Keratinocyte (primary cell): ENCODE measurements around the gene ELMO3. TPM values are rescaled to one million over a fixed set of nuclear protein-coding genes. Genes with fewer than 3 reads are reported as not detected.

Source experiments
- DNase-seq: peaks from one replicate; pipeline ENCODE4 v3.0.0-alpha.2; 2011; ENCODE audit warnings: low read depth, missing footprints, low spot score
- FAIRE-seq: peaks from 2 replicates; lab custom pipeline; 2011; peaks lifted over from hg19 to GRCh38; lab: Jason Lieb, UNC
- H2AFZ ChIP-seq: 2 replicates; pipeline ENCODE4 v1.6.0; 2012; ENCODE audit warnings: low read length, control low read depth, inconsistent platforms; ENCODE audit not compliant: control insufficient read depth
- H3K27ac ChIP-seq: 2 replicates; pipeline ENCODE4 v1.5.1; 2011; ENCODE audit warnings: low read length; ENCODE audit not compliant: control insufficient read depth, insufficient read depth
- H3K27me3 ChIP-seq: 3 replicates; pipeline ENCODE4 v1.6.0; 2011; ENCODE audit warnings: low read length; ENCODE audit not compliant: control insufficient read depth, insufficient read depth; ENCODE audit errors: extremely low read depth
- H3K36me3 ChIP-seq, 2 experiments: 2 replicates in 1 of 2; 3 replicates in 1 of 2; pipeline ENCODE4 v1.5.1; 2011; ENCODE audit warnings: low read length in 2 of 2, mild to moderate bottlenecking in 1 of 2; ENCODE audit not compliant: control insufficient read depth in 2 of 2, insufficient read depth in 2 of 2; ENCODE audit errors: extremely low read depth in 1 of 2
- H3K4me1 ChIP-seq: 3 replicates; pipeline ENCODE4 v1.5.1; 2011; ENCODE audit warnings: low read length; ENCODE audit not compliant: control insufficient read depth, insufficient read depth; ENCODE audit errors: extremely low read depth
- H3K4me2 ChIP-seq: 3 replicates; pipeline ENCODE4 v1.6.0; 2011; ENCODE audit warnings: low read depth, low read length; ENCODE audit not compliant: control insufficient read depth, insufficient read depth; ENCODE audit errors: extremely low read depth
- H3K4me3 ChIP-seq, 3 experiments: fragments of 200-600 bp in 1 of 3; sonication (generic) in 1 of 3; 2 replicates in 2 of 3; 3 replicates in 1 of 3; pipeline ENCODE4 v1.5.1; 2011 to 2016; ENCODE audit warnings: low read length in 3 of 3, mild to moderate bottlenecking in 3 of 3, control low read depth in 2 of 3, inconsistent platforms in 1 of 3, low read depth in 1 of 3, mixed read lengths in 1 of 3, mixed run types in 1 of 3, moderate library complexity in 1 of 3; ENCODE audit not compliant: control insufficient read depth in 2 of 3, insufficient read depth in 2 of 3; ENCODE audit errors: extremely low read depth in 1 of 3
- H3K79me2 ChIP-seq: 2 replicates; pipeline ENCODE4 v1.6.0; 2012; ENCODE audit warnings: low read length; ENCODE audit not compliant: control insufficient read depth, insufficient read depth
- H3K9ac ChIP-seq: 3 replicates; pipeline ENCODE4 v1.6.0; 2011; ENCODE audit warnings: low read length; ENCODE audit not compliant: control insufficient read depth, insufficient read depth; ENCODE audit errors: extremely low read depth
- H3K9me1 ChIP-seq: 3 replicates; pipeline ENCODE4 v1.6.0; 2011; ENCODE audit warnings: low read length; ENCODE audit not compliant: control insufficient read depth, insufficient read depth; ENCODE audit errors: extremely low read depth
- H3K9me3 ChIP-seq: 2 replicates; pipeline ENCODE4 v1.5.1; 2012; ENCODE audit warnings: low read depth, low read length; ENCODE audit not compliant: control insufficient read depth
- H4K20me1 ChIP-seq: 3 replicates; pipeline ENCODE4 v1.6.0; 2011; ENCODE audit warnings: low read length; ENCODE audit not compliant: control insufficient read depth, insufficient read depth; ENCODE audit errors: extremely low read depth
- CTCF ChIP-seq, 3 experiments: IDR thresholded peaks in 1 of 3; conservative IDR thresholded peaks in 1 of 3; optimal IDR thresholded peaks in 1 of 3; 2 replicates in 2 of 3; 3 replicates in 1 of 3; pipeline versions ENCODE3 to v1.5.1; 2011; ENCODE audit warnings: low read length in 3 of 3, mild to moderate bottlenecking in 3 of 3, moderate library complexity in 2 of 3, control low read depth in 1 of 3, inconsistent platforms in 1 of 3; ENCODE audit not compliant: insufficient read depth in 2 of 3; ENCODE audit errors: extremely low read depth in 1 of 3
- EZH2 ChIP-seq: IDR thresholded peaks from one replicate; pipeline ENCODE4 v1.6.1; 2012; ENCODE audit warnings: inconsistent platforms, mild to moderate bottlenecking, low read length, moderate library complexity
- dilution Hi-C: fragments of 300-500 bp; cut with MboI; formaldehyde crosslinking; loops from one replicate; pipeline ENCODE4 v1.7.0; 2020; ENCODE audit warnings: low sequenced_read_pairs; ENCODE audit not compliant: extremely low pct_ligation_motif_present
- polyA plus RNA-seq, 5 experiments: library from polyadenylated mRNA; depleted of rRNA in 3 of 5; stranded (reverse) in 3 of 5; stranded (forward) in 1 of 5; unstranded in 1 of 5; fragments of >200 nt; gene quantifications; 1 replicate in 1 of 5; 2 replicates in 3 of 5; 3 replicates in 1 of 5; pipeline versions ENCODE4 v1.2.1 to v1.2.3, GENCODE V29; 2011 to 2012; ENCODE audit warnings: missing spikeins in 2 of 5, low read depth in 1 of 5, low replicate concordance in 1 of 5

Gene ELMO3
- polyA plus RNA-seq, 1 donor (not counting 4 experiments of a cell fraction or from before 2014, with no cell fraction given): 21.0 TPM

DNA sequence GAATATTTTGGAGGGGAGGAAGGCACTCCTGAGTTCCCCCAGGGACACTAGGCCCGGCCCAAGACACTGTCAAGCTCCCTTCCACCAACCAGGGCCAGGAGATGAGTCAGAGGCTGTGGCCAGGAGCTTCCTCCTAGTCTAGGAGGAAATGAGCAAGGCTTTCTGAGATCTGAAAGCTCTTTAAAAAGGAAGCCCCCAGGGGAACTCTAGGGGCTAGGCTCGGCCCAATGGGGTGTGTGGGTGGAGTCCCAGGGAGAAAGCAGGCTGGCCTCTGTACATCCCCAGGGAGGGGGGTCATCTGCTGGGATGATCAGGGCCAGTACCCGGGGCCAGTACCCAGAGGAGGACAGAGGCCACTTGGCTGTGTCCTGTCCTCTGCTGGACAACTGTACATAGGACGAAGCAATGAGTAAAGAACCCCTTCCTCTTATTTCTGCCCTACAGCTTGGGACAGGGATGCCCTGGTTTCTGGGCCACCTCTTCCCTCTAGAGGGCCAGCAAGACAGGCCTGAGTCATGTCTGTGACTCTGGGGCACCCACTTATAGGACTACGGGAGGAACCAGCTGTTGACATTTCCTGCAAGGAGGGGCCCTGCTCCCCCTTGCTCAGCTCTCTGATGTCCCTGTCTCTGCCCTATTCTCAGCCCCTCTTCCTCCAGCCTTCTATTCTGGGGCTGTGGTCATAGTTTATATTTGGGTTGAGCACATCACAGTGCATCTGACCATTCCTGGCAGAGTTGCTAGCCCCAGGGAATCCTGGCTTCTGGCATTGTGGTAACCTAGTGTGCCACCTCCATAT lies 45.7 kb downstream of the ELMO3 start:
- Histone ChIP-seq H3K4me1 (peaks cover 71% of the 10 kb centered on the region), H3K27me3 (peaks cover 10% of the 10 kb centered on the region), H3K4me3 (peak overlapping the region in 2 of 3 experiments; percentile 7 to 41), H4K20me1 (no peaks in the 10 kb centered on the region), H3K79me2 (peaks cover 16% of the 10 kb centered on the region), H3K9me1 (peaks cover 2% of the 10 kb centered on the region), H2AFZ (no peak overlapping the region), H3K9me3 (no peaks in the 10 kb centered on the region), H3K9ac (peak overlapping the region; percentile 24), H3K4me2 (peak overlapping the region; percentile 85), H3K36me3 (peaks cover 0 to 8% of the 10 kb centered on the region in 2 experiments), H3K27ac (peak overlapping the region; percentile 74)
- TF ChIP-seq CTCF (optimal IDR thresholded peaks at IDR 0.05 in 1 of 3, IDR thresholded peaks at IDR 0.05 in 1 of 3, conservative IDR thresholded peaks at IDR 0.05 in 1 of 3; ENCODE audit: extremely low read depth in 1 of 3, insufficient read depth in 2 of 3, low read length in 3 of 3): no peak
- dilution Hi-C loops: no loop called here
- no peak for DNase-seq
- FAIRE-seq: peak; percentile 69

DNA sequence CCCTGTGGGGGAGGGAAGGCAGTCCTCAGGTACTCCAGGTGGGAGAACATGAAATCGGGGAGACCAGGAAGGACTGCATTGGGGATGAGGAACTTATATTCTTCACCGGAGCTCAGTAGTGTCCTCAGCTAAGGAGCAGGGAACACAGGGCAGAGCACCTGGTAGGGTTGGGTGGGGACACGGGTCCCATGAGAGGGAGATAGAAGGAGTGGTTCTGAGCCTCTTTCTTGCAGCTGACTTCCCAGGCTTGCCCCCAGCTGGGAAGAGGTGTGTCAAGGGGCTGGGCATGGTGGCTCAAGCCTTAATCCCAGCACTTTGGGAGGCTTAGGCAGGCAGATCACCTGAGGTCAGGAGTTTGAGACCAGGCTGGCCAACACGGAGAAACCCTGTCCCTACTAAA lies 46.3 kb downstream of the ELMO3 start:
- Histone ChIP-seq H3K4me1 (peaks cover 71% of the 10 kb centered on the region), H3K4me3 (peak overlapping the region in 2 of 3 experiments; percentile 7 to 85), H3K27ac (peak overlapping the region; percentile 74), H3K9me3 (no peaks in the 10 kb centered on the region), H3K27me3 (peaks cover 16% of the 10 kb centered on the region), H2AFZ (no peak overlapping the region), H3K79me2 (peaks cover 16% of the 10 kb centered on the region), H3K9me1 (peaks cover 2% of the 10 kb centered on the region), H3K36me3 (peaks cover 0 to 5% of the 10 kb centered on the region in 2 experiments), H4K20me1 (no peaks in the 10 kb centered on the region), H3K9ac (no peak overlapping the region), H3K4me2 (peak overlapping the region; percentile 85)
- no peak for FAIRE-seq
- DNase-seq: no peak
- TF ChIP-seq EZH2 (no peak), CTCF (optimal IDR thresholded peaks at IDR 0.05 in 1 of 3, IDR thresholded peaks at IDR 0.05 in 1 of 3, conservative IDR thresholded peaks at IDR 0.05 in 1 of 3; ENCODE audit: extremely low read depth in 1 of 3, insufficient read depth in 2 of 3, low read length in 3 of 3) (no peak)
- dilution Hi-C loops: no loop called here
